OCI-LY3 (cell line): ENCODE data around the gene THRB.

Experiments used
- H2AFZ ChIP-seq: fragments of 200-600, 300-600 bp; shearing (Covaris generic); 2 replicates; pipeline ENCODE4 v1.6.0; 2014; ENCODE audit warnings: antibody characterized with exemption, low read depth, low read length
- H3K27ac ChIP-seq: fragments of 200-600, 300-600 bp; sonication (generic); 2 replicates; pipeline ENCODE4 v1.5.1; 2014; ENCODE audit warnings: mild to moderate bottlenecking, low read length, moderate library complexity, mixed read lengths
- H3K27me3 ChIP-seq: fragments of 200-600, 300-600 bp; sonication (generic); 2 replicates; pipeline ENCODE4 v1.6.1; 2014; ENCODE audit warnings: low read depth, low read length, mixed read lengths
- H3K36me3 ChIP-seq: fragments of 200-600, 300-600 bp; sonication (generic); replicated peaks from 2 replicates; pipeline ENCODE3; 2014; ENCODE audit warnings: low read depth, low read length, mixed read lengths
- H3K4me1 ChIP-seq: fragments of 300-600, 200-600 bp; sonication (generic); 2 replicates; pipeline ENCODE4 v1.6.1; 2014; ENCODE audit warnings: low read length, mixed read lengths
- H3K4me2 ChIP-seq: fragments of 200-600, 300-600 bp; sonication (generic); 2 replicates; pipeline ENCODE4 v1.6.1; 2014; ENCODE audit warnings: low read length, mixed read lengths
- H3K4me3 ChIP-seq: fragments of 300-600, 200-600 bp; sonication (generic); 2 replicates; pipeline ENCODE4 v1.5.1; 2014; ENCODE audit warnings: antibody characterized with exemption, mild to moderate bottlenecking, low read length, moderate library complexity
- H3K79me2 ChIP-seq: fragments of 300-600, 200-600 bp; shearing (Covaris generic); 2 replicates; pipeline ENCODE4 v1.6.1; 2014; ENCODE audit warnings: mild to moderate bottlenecking, low read length, mixed read lengths
- H3K9ac ChIP-seq: fragments of 300-600, 200-600 bp; shearing (Covaris generic); 2 replicates; pipeline ENCODE4 v1.6.0; 2014; ENCODE audit warnings: mild to moderate bottlenecking, low read length, moderate library complexity
- H3K9me3 ChIP-seq: fragments of 200-600, 300-600 bp; shearing (Covaris generic); 2 replicates; pipeline ENCODE4 v1.6.1; 2014; ENCODE audit warnings: low read length, mixed read lengths; ENCODE audit not compliant: insufficient read depth
- H4K20me1 ChIP-seq: fragments of 200-600, 300-600 bp; sonication (generic); 2 replicates; pipeline ENCODE4 v1.6.1; 2016; ENCODE audit warnings: low read length, mixed read lengths; ENCODE audit not compliant: insufficient read depth
- EZH2phosphoT487 ChIP-seq: fragments of 200-600 bp; shearing (Covaris generic); IDR thresholded peaks from 2 replicates; pipeline ENCODE4 v1.6.1; 2018; ENCODE audit warnings: antibody characterized with exemption, mixed run types, low read depth
- TF ChIP-seq, protein P1 (sequence below): fragments of 200-600, 300-600 bp; sonication (generic); IDR thresholded peaks from 2 replicates; pipeline ENCODE4 v1.5.1; 2014; ENCODE audit warnings: antibody characterized with exemption, low read length, low read depth

The THRB gene

GRCh38 chr3:24226397-24226796, 268.3 kb downstream of the THRB start:
- Histone ChIP-seq H3K4me1 (peaks cover 11% of the 10 kb centered on the region), H4K20me1 (no peaks in the 10 kb centered on the region), H3K9me3 (no peaks in the 10 kb centered on the region), H3K36me3 (no peaks in the 10 kb centered on the region), H3K27me3 (peaks cover 13% of the 10 kb centered on the region; the same call in 1 of the 2 replicates), H2AFZ (no peak overlapping the region), H3K79me2 (no peaks in the 10 kb centered on the region), H3K4me3 (no peak overlapping the region), H3K4me2 (no peak overlapping the region), H3K9ac (no peak overlapping the region), H3K27ac (no peak overlapping the region)
- TF ChIP-seq, protein P1, sequence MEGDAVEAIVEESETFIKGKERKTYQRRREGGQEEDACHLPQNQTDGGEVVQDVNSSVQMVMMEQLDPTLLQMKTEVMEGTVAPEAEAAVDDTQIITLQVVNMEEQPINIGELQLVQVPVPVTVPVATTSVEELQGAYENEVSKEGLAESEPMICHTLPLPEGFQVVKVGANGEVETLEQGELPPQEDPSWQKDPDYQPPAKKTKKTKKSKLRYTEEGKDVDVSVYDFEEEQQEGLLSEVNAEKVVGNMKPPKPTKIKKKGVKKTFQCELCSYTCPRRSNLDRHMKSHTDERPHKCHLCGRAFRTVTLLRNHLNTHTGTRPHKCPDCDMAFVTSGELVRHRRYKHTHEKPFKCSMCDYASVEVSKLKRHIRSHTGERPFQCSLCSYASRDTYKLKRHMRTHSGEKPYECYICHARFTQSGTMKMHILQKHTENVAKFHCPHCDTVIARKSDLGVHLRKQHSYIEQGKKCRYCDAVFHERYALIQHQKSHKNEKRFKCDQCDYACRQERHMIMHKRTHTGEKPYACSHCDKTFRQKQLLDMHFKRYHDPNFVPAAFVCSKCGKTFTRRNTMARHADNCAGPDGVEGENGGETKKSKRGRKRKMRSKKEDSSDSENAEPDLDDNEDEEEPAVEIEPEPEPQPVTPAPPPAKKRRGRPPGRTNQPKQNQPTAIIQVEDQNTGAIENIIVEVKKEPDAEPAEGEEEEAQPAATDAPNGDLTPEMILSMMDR = no peak
- TF ChIP-seq EZH2phosphoT487 = no peak

- Histone ChIP-seq H3K27ac (no peak overlapping the region), H3K4me3 (no peak overlapping the region), H3K36me3 (no peaks in the 10 kb centered on the region), H3K4me2 (no peak overlapping the region), H3K79me2 (no peaks in the 10 kb centered on the region), H4K20me1 (no peaks in the 10 kb centered on the region), H2AFZ (no peak overlapping the region), H3K27me3 (peaks cover 20% of the 10 kb centered on the region; the same call in 1 of the 2 replicates), H3K4me1 (peaks cover 11% of the 10 kb centered on the region), H3K9me3 (no peaks in the 10 kb centered on the region), H3K9ac (no peak overlapping the region)
- TF ChIP-seq, protein P1 = no peak
- no peak for TF ChIP-seq EZH2phosphoT487
These were observed 269.2 kb downstream of the THRB start for GRCh38 chr3:24225385-24225950.

GRCh38 chr3:24224666-24225384, 269.8 kb downstream of the THRB start:
- peak overlapping the region; percentile 37 for H3K4me2 ChIP-seq
- H3K27me3 ChIP-seq = peaks cover 20% of the 10 kb centered on the region; the same call in 1 of the 2 replicates
- H3K79me2 ChIP-seq = no peaks in the 10 kb centered on the region
- no peak for TF ChIP-seq EZH2phosphoT487
- TF ChIP-seq, protein P1 = no peak
- no peak overlapping the region for H3K27ac ChIP-seq
- H3K4me1 ChIP-seq = peaks cover 11% of the 10 kb centered on the region
- no peak overlapping the region for H3K9ac ChIP-seq
- H3K4me3 ChIP-seq = no peak overlapping the region
- no peaks in the 10 kb centered on the region for H3K36me3 ChIP-seq
- H3K9me3 ChIP-seq = no peaks in the 10 kb centered on the region
- no peaks in the 10 kb centered on the region for H4K20me1 ChIP-seq
- H2AFZ ChIP-seq = no peak overlapping the region

- no peak overlapping the region for H3K27ac ChIP-seq
- H3K9ac ChIP-seq = no peak overlapping the region
- H3K4me2 ChIP-seq = no peak overlapping the region
These were observed 272.4 kb downstream of the THRB start for GRCh38 chr3:24222165-24222805.

More at GRCh38 chr3:24222165-24222805, 272.4 kb downstream of the THRB start:
- H2AFZ ChIP-seq = no peak overlapping the region; the same call in 1 of the 2 replicates
- H3K36me3 ChIP-seq = no peaks in the 10 kb centered on the region
- TF ChIP-seq EZH2phosphoT487 = no peak
- TF ChIP-seq, protein P1 = no peak
- H3K27me3 ChIP-seq = peaks cover 20% of the 10 kb centered on the region; the same call in 1 of the 2 replicates
- H3K4me1 ChIP-seq = peaks cover 11% of the 10 kb centered on the region
- no peaks in the 10 kb centered on the region for H4K20me1 ChIP-seq
- no peaks in the 10 kb centered on the region for H3K79me2 ChIP-seq
- no peaks in the 10 kb centered on the region for H3K9me3 ChIP-seq
- H3K4me3 ChIP-seq = no peak overlapping the region
